HL-60/S4 treated with phorbol 12-myristate 13-acetate at 8.2 ng/mL for 4 days and 3 days (cell line): ENCODE results near the gene CLEC18A.
"Not testable (repeated sequence)": the region's sequence is repeated elsewhere in the genome, so short reads cannot be mapped to it uniquely, and the experiment has no call there.

Experiments used
- in situ Hi-C: fragments of 300-500 bp; cut with MboI; formaldehyde crosslinking; loops from 2 replicates; pipeline ENCODE4 v1.15.0; 2022; ENCODE audit warnings: low sequenced_read_pairs

Gene CLEC18A

DNA sequence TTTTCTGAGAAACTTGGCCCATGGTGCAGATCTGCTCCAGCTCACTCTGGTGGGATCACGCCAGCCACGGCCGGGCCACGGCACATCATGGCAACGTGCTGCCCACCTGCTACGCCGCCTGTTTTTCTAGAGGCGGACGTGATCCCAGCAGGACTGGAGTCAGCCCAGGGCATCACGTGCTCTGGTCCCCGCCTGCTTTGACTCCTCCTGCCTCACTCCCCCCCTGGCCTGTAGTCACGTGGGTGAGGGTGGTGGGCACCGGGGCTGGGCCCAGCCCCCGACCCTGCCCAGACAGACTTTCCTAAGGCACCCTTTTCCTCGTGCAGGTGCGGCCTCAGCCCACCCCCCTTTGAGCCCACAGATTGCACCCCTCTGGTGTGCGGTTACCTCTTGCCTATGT, 723 bp upstream of the CLEC18A start:
- in situ Hi-C loops: not testable (repeated sequence)

DNA sequence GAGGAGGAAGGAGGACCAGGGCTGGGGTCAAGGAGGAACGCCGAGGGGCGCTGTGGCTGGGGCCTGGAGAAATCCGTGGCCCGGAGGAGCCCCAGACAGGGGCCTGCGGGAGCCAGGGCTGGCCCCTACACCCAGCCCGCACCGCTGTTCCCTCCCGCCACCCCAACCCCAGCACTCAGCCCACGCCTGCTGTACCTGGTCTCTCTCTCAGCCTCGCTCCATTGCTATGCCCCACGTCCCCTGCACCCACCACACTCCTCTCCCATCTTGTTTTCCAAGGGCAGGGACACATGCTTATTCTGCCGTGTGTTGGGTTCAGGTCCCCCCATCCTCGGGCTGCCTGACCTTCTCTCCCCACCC, 518 bp downstream of the CLEC18A start:
- in situ Hi-C loops: not testable (repeated sequence)

DNA sequence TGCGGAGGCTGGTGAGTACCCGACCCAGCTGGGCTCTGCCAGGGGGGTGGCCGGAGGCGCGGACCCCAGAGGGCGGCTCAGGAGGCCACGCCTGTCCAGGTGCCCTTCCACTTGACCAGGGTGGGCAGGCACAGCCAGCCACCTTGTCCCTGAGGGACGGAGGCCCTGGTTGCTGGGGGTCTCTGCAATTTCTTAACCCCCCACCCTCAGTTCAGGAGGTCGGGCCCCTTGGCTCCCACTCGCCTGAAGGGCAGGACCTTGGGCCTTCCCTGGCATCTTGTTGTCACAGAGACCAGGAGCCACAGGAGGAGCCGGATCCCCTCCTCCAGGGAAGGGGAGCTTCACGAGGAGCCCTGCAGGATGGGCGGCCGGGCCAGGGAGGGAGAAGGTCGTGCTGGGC, 982 bp downstream of the CLEC18A start:
- in situ Hi-C loops: not testable (repeated sequence)

GRCh38 chr16:69952572-69953355, 1.6 kb downstream of the CLEC18A start:
- in situ Hi-C loops: not testable (repeated sequence)

GRCh38 chr16:69954241-69954640, 3.1 kb downstream of the CLEC18A start:
- in situ Hi-C loops: not testable (repeated sequence)

GRCh38 chr16:69963312-69963711, 12.2 kb downstream of the CLEC18A start:
- in situ Hi-C loops: not testable (repeated sequence)

- in situ Hi-C loops: not testable (repeated sequence)
Observed at GRCh38 chr16:69964960-69965660, 14.0 kb downstream of the CLEC18A start.

- in situ Hi-C loops: not testable (repeated sequence)
Observed at GRCh38 chr16:69965661-69966054, 14.5 kb downstream of the CLEC18A start.

DNA sequence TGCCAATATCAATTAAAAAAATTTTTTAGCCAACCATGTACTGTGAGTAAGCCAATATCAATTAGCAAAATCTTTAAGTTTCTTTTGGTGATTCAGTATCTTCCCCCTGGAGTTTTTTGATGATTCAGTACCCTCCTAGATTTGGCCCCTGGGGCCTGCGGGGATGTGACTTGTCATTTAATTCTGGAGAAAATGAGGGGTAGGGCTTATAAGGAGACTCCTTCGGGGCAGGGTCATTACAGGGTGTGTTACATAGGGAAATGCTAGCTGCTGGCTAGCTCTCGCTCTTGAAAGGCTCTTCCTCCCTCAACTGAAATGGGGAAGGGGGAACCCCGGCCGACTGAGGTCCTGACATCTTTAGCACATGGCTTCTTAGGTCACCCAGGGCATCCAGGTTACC, 16.6 kb downstream of the CLEC18A start:
- in situ Hi-C loops: not testable (repeated sequence)

DNA sequence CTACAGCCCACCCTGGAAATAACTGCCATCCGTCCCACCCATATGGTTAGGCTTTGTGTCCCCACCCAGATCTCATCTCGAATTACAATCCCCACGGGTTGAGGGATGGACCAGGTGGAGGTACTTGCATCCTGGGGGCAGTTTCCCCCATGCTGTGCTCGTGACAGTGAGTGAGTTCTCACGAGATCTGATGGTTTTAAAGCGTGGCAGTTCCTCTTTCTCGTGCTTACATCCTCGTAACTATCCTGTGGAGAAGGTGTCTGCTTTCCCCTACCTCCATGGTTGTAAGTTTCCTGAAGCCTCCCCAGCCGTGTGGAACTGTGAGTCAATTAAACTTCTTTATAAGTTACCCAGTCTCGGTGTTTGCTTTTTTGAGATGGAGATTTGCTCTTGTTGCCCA, 17.0 kb downstream of the CLEC18A start:
- in situ Hi-C loops: not testable (repeated sequence)

DNA sequence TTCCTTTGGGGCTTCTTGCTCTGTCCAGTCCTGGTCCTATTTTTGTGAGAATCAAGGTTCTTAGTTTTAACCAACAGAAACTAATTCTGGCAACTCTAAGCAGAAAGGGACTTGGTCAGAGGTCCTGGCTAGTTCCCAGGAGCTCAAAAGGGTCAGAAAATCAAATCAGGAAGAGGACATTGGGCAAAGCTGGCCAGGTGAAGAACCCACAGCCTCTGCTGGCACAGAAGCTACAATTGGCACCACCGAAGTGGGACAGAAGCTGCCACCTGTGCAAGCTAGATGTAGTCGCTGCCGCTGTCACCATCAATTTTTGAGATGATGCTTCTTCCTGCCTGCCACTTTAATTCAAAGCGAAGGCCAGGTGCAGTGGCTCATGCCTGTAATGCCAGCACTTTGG, 18.5 kb downstream of the CLEC18A start:
- in situ Hi-C loops: not testable (repeated sequence)

- in situ Hi-C loops: not testable (repeated sequence)
Observed at GRCh38 chr16:69972120-69972519, 21.0 kb downstream of the CLEC18A start.

GRCh38 chr16:69972935-69973334, 21.8 kb downstream of the CLEC18A start:
- in situ Hi-C loops: not testable (repeated sequence)

DNA sequence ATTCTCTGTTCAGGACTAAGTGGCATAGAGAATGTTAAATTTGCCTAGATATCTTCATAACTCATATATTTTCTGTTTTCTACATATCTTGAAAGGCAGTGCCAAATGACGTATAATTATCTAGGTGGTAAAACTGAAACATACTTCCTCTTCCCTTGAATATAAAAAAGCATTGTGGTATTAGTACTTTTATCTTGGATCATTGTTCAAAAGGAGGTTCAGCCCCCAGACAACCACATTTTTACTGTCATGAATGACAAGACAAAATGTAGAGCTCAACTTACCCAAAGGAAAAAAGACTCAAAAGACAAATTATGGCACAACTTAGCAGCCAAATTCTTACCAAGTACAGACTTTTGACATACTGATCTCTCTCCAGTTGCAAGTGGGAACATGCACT, 34.1 kb downstream of the CLEC18A start:
- in situ Hi-C loops: not testable (repeated sequence)

- in situ Hi-C loops: not testable (repeated sequence)
Observed at GRCh38 chr16:69997956-69998355, 46.8 kb downstream of the CLEC18A start.

DNA sequence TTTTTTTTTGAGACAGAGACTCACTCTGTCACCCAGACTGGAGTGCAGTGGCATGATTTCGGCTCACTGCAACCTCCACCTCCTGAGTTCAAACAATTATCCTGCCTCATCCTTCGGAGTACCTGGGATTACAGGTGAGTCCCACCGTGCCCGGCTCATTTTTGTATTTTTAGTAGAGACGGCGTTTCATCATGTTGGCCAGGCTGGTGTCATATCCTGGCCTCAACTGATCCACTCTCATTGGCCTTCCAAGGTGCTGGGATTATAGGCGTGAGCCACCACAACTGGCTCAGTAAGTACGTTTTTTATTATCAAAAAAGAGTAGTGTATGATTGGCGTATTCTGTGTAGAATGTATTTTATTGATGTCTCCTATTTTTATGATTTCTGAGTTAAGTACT, 48.7 kb downstream of the CLEC18A start:
- in situ Hi-C loops: not testable (repeated sequence)

GRCh38 chr16:70003511-70003910, 52.4 kb downstream of the CLEC18A start:
- in situ Hi-C loops: not testable (repeated sequence)

- in situ Hi-C loops: not testable (repeated sequence)
Observed at GRCh38 chr16:70008604-70009003, 57.5 kb downstream of the CLEC18A start.

DNA sequence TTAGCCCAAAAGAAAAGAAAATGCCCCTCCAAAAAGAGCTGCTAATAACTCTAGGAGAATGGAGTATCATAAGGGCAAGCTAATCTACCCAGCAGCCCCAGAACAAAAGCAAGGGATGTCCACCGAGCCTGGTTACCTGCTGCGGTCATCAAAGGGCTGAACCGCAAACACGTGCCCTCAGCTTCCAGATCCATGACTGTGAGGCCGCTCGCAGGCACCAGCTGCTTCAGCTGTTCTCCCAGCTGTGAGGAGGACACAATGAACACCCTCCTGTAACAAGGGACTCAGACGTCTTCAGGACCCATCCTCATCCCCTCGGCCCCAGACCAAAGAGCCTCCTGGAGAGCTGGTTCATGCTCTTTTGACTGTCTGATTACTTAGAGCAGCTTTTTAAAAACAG, 59.5 kb downstream of the CLEC18A start:
- in situ Hi-C loops: not testable (repeated sequence)

DNA sequence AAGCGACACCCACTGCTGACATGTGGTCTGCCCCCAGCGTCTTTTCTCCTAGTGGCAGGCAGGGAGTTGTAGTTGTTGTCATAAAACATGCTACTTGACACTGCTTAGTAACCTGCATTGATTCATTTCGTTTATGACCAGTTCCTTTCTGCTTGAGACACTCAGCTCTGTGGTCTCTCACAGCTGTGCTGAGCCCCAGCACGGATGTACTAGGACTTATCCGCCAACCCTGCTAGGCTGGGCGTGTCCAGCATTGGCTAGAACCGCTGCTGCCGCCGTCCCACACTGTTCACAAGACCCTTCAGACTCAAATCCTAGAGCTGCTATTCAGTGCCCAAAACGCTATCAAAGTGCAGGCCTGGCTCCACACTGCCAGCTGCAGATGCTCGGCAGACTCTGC, 60.0 kb downstream of the CLEC18A start:
- in situ Hi-C loops: not testable (repeated sequence)

DNA sequence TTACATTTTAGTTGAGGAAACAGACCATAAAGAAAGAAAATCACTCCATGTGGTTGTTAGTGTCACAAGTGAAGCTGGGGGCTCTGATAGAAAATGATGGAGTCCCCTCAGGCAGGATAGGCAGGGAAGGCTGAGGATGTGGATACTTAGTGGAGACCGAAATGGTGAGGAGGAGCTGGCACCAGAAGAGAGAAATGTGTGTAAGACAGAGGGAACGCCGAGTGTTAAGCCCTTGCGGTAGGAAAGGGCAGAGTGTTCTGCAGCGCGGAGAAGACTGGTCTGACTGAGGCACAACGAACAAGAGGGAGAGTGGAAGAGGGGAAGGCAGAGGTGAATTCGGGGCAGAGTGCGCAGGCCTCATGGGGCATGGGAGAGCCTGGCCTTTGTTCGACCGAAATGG, 61.2 kb downstream of the CLEC18A start:
- in situ Hi-C loops: not testable (repeated sequence)

- in situ Hi-C loops: not testable (repeated sequence)
Observed at GRCh38 chr16:70012951-70013350, 61.8 kb downstream of the CLEC18A start.
